ENCODE data around the gene PTPRT. TPM values are rescaled to one million over a fixed set of nuclear protein-coding genes. Genes with fewer than 3 reads are reported as not detected.

PTPRT gene
- total and polyA plus RNA-seq, 2 of the 13 experiments (the other 11 are each of a cell fraction or from before 2014, with no cell fraction given), result under 0.01 to 0.09 TPM

- in situ Hi-C loops (cut with HindIII; ENCODE audit: extremely low pct_ligation_motif_present, low pct_unique_long_range_greater_than_20kb), result no loop called here
- Histone ChIP-seq H3K36me3 (replicated peaks in 1 of 2; ENCODE audit: control insufficient read depth in 1 of 2, insufficient read depth in 2 of 2, low read length in 2 of 2) (no peaks in the 10 kb centered on the region), H2AFZ (ENCODE audit: low read length) (no peak overlapping the region), H3K79me2 (ENCODE audit: insufficient read depth, low read length) (no peaks in the 10 kb centered on the region), H3K4me2 (ENCODE audit: low read depth, low read length) (no peak overlapping the region), H3K27me3 (ENCODE audit: control insufficient read depth in 1 of 2, insufficient read depth in 2 of 2, low read length in 2 of 2) (no peaks in the 10 kb centered on the region), H3K4me1 (ENCODE audit: insufficient read depth, low read length) (no peaks in the 10 kb centered on the region), H3K9me3 (ENCODE audit: low read length) (peaks cover 9% of the 10 kb centered on the region; the same call in 1 of the 2 replicates), H3K9ac (ENCODE audit: insufficient read depth, low read depth, low read length) (no peak overlapping the region), H4K20me1 (ENCODE audit: insufficient read depth, low read length) (no peaks in the 10 kb centered on the region), H3K4me3 (replicated peaks in 1 of 3; ENCODE audit: insufficient read depth in 1 of 3, low read depth in 2 of 3, low read length in 3 of 3) (no peak overlapping the region), H3K27ac (ENCODE audit: extremely low read length, insufficient read depth, low read length) (no peak overlapping the region)
- DNase-seq (ENCODE audit: low spot score), result no peak
- no TSS peak for BruUV-seq (replicated peaks)
- 6% methylated on average over 3 of the region's 3 CpGs for WGBS (ENCODE audit: low lambda C conversion rate)
- CTCF ChIA-PET (ENCODE audit: low intra/inter-chr PET ratio, low total read pairs), result no interaction called here
- ATAC-seq, result no peak
- TF ChIP-seq ZFP41 (CRISPR knock-in tag; IDR thresholded peaks at IDR 0.05; ENCODE audit: borderline replicate concordance) (no peak), BORCS8-MEF2B (CRISPR knock-in tag; IDR thresholded peaks at IDR 0.05) (no peak), RAD51 (IDR thresholded peaks at IDR 0.05; ENCODE audit: borderline replicate concordance) (no peak), ZNF790 (CRISPR knock-in tag; IDR thresholded peaks at IDR 0.05; ENCODE audit: borderline replicate concordance) (no peak), EED (CRISPR knock-in tag; IDR thresholded peaks at IDR 0.05) (no peak), MZF1 (CRISPR knock-in tag; IDR thresholded peaks at IDR 0.05; ENCODE audit: borderline replicate concordance) (no peak), HDAC1 (CRISPR knock-in tag; IDR thresholded peaks at IDR 0.05) (no peak), ZNF234 (CRISPR knock-in tag; conservative IDR thresholded peaks at IDR 0.05) (no peak), CHD4 (IDR thresholded peaks at IDR 0.05; ENCODE audit: borderline replicate concordance, low read length) (no peak), SOX13 (IDR thresholded peaks at IDR 0.05) (no peak), SOX13 (CRISPR knock-in tag; conservative IDR thresholded peaks at IDR 0.05 in 1 of 2, IDR thresholded peaks at IDR 0.05 in 1 of 2) (no peak), HMGXB3 (CRISPR knock-in tag; IDR thresholded peaks at IDR 0.05; ENCODE audit: borderline replicate concordance) (no peak)
- TF ChIP-seq, protein P1, sequence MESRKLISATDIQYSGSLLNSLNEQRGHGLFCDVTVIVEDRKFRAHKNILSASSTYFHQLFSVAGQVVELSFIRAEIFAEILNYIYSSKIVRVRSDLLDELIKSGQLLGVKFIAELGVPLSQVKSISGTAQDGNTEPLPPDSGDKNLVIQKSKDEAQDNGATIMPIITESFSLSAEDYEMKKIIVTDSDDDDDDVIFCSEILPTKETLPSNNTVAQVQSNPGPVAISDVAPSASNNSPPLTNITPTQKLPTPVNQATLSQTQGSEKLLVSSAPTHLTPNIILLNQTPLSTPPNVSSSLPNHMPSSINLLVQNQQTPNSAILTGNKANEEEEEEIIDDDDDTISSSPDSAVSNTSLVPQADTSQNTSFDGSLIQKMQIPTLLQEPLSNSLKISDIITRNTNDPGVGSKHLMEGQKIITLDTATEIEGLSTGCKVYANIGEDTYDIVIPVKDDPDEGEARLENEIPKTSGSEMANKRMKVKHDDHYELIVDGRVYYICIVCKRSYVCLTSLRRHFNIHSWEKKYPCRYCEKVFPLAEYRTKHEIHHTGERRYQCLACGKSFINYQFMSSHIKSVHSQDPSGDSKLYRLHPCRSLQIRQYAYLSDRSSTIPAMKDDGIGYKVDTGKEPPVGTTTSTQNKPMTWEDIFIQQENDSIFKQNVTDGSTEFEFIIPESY (CRISPR knock-in tag; IDR thresholded peaks at IDR 0.05), result no peak
- POLR2A ChIA-PET, result no interaction called here
- no peak for FAIRE-seq
- intact Hi-C loops (cut with micrococcal nuclease; ENCODE audit: unreplicated experiment), result no loop called here
These were observed 977.3 kb downstream of the PTPRT start for GRCh38 chr20:42212391-42212790.
